HEK293 (cell line): Measurements from ENCODE around the gene RRM1.

ENCODE experiments used
- CTCF ChIP-seq: fragments of 450-650 bp; formaldehyde crosslinking; IDR thresholded peaks from 2 replicates; pipeline ENCODE4 v1.5.1; 2016; ENCODE audit warnings: missing biosample characterization, missing genetic modification characterization
- GLI4 ChIP-seq: fragments of 450-650 bp; formaldehyde crosslinking; IDR thresholded peaks from 2 replicates; pipeline ENCODE4 v1.5.1; 2016; ENCODE audit warnings: missing biosample characterization, missing genetic modification characterization
- PBX3 ChIP-seq: sonication (generic); formaldehyde crosslinking; IDR thresholded peaks from 2 replicates; pipeline ENCODE4 v1.8.1; 2022; ENCODE audit warnings: mild to moderate bottlenecking, moderate library complexity, missing genetic modification reagents
- REST ChIP-seq: fragments of 450-650 bp; formaldehyde crosslinking; IDR thresholded peaks from 2 replicates; pipeline ENCODE4 v1.5.1; 2016; ENCODE audit warnings: missing biosample characterization, missing genetic modification characterization
- SETDB1 ChIP-seq: IDR thresholded peaks from one replicate; pipeline ENCODE4 v1.6.1; 2017; ENCODE audit warnings: mild to moderate bottlenecking, low read length, moderate library complexity, mixed read lengths; ENCODE audit not compliant: insufficient read length
- YY1 ChIP-seq: fragments of 450-650 bp; formaldehyde crosslinking; IDR thresholded peaks from 2 replicates; pipeline ENCODE4 v1.5.1; 2018; ENCODE audit warnings: missing biosample characterization, missing genetic modification characterization
- ZNF514 ChIP-seq: fragments of 450-650 bp; formaldehyde crosslinking; IDR thresholded peaks from 2 replicates; pipeline ENCODE4 v1.5.1; 2016; ENCODE audit warnings: missing biosample characterization, missing genetic modification characterization
- ZNF580 ChIP-seq: fragments of 450-650 bp; formaldehyde crosslinking; IDR thresholded peaks from 2 replicates; pipeline ENCODE4 v1.5.1; 2016; ENCODE audit warnings: missing biosample characterization, missing genetic modification characterization
- ZSCAN4 ChIP-seq: fragments of 450-650 bp; formaldehyde crosslinking; IDR thresholded peaks from 2 replicates; pipeline ENCODE4 v1.5.1; 2017; ENCODE audit warnings: missing biosample characterization, missing genetic modification characterization
- ZSCAN5A ChIP-seq: fragments of 450-650 bp; formaldehyde crosslinking; IDR thresholded peaks from 2 replicates; pipeline ENCODE4 v1.5.1; 2016; ENCODE audit warnings: missing biosample characterization, missing genetic modification characterization

GRCh38 chr11:4059424-4059823 is 35.2 kb upstream of the RRM1 start:
- no peak for TF ChIP-seq CTCF (tag by site-specific recombination)
- TF ChIP-seq REST (tag by site-specific recombination), result no peak
- TF ChIP-seq SETDB1, result no peak
- no peak for TF ChIP-seq ZSCAN5A (tag by site-specific recombination)
- TF ChIP-seq GLI4, result no peak
- TF ChIP-seq ZNF580 (tag by site-specific recombination), result no peak
- TF ChIP-seq ZNF514 (tag by site-specific recombination), result no peak
- TF ChIP-seq ZSCAN4, result no peak
- no peak for TF ChIP-seq PBX3
- no peak for TF ChIP-seq YY1 (tag by site-specific recombination)
